KOPT-K1 (cell line): ENCODE results near the gene GIMD1.

Experiments
- H3K27ac ChIP-seq: fragments of 200-600 bp; sonication (generic); 2 replicates; pipeline ENCODE4 v1.5.1; 2016; ENCODE audit warnings: antibody characterized with exemption, mild to moderate bottlenecking, low read depth, low read length; ENCODE audit not compliant: poor library complexity, severe bottlenecking
- H3K36me3 ChIP-seq: fragments of 200-600 bp; sonication (generic); 2 replicates; pipeline ENCODE4 v1.5.1; 2017; ENCODE audit warnings: antibody characterized with exemption, mild to moderate bottlenecking, low read length, moderate library complexity; ENCODE audit not compliant: insufficient read depth
- H3K9me3 ChIP-seq: fragments of 200-600 bp; sonication (generic); 2 replicates; pipeline ENCODE4 v1.5.1; 2017; ENCODE audit warnings: antibody characterized with exemption, low read length, mild to moderate bottlenecking; ENCODE audit not compliant: insufficient read depth, poor library complexity, severe bottlenecking

Gene GIMD1

DNA sequence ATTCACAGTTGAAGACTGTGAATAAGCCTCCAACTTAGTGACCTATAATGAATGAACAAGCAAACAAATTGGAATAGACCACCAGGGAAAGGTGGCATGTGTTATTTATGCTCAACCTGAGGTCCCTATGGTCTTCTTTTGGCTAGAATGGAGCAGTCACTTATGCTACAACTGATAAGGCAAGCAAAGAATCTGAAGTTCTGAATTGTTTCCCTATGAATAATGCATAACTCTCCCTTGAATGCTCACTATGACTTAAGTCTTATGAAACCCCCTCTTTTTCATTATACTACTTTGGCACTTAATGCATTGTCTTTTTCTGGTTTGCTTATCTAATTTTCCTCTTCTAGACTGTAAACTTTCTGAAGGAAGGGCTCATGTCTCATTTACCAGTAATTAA, 2.6 kb downstream of the GIMD1 start:
- H3K9me3 ChIP-seq: no peaks in the 10 kb centered on the region
- no peak overlapping the region for H3K27ac ChIP-seq
- H3K36me3 ChIP-seq: no peaks in the 10 kb centered on the region

DNA sequence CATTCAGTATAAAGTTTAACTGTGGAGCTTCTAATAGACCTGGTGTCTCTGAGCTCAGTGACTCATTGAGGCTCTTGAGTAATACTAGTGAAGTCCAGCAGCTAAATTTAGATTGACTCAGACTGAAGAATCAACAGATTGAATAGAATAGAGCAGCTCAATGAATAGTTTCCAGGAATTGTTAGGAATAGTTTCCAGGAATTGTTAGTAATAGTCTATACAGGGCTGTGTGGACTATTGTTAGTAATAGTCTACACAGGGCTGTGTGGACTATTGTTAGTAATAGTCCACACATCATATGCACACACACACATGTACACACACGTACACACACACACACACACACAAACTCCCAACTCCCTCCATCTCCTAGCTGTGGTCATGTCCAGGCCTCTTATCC, 3.0 kb downstream of the GIMD1 start:
- no peaks in the 10 kb centered on the region for H3K36me3 ChIP-seq
- H3K27ac ChIP-seq: no peak overlapping the region
- H3K9me3 ChIP-seq: no peaks in the 10 kb centered on the region

DNA sequence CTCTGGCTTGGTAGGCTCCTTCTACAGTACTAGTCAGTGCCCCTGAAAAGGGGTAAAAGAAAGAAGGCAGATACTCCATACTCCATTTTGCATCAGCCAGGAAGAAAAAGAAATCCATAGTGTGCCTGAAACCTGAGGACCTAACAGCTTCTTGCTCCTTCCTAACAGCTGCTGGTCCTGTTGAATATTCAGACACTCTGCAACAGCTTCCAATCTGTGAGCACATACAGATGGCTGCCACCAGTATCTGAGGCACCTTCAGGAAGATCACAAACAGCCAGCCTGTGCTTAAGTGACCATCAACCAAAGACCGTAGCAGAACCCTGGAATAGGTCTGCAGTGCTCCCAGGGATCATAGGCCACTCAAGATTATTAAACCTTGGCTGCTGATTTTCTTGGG, 4.3 kb downstream of the GIMD1 start:
- H3K27ac ChIP-seq: no peak overlapping the region
- no peaks in the 10 kb centered on the region for H3K36me3 ChIP-seq
- no peaks in the 10 kb centered on the region for H3K9me3 ChIP-seq

DNA sequence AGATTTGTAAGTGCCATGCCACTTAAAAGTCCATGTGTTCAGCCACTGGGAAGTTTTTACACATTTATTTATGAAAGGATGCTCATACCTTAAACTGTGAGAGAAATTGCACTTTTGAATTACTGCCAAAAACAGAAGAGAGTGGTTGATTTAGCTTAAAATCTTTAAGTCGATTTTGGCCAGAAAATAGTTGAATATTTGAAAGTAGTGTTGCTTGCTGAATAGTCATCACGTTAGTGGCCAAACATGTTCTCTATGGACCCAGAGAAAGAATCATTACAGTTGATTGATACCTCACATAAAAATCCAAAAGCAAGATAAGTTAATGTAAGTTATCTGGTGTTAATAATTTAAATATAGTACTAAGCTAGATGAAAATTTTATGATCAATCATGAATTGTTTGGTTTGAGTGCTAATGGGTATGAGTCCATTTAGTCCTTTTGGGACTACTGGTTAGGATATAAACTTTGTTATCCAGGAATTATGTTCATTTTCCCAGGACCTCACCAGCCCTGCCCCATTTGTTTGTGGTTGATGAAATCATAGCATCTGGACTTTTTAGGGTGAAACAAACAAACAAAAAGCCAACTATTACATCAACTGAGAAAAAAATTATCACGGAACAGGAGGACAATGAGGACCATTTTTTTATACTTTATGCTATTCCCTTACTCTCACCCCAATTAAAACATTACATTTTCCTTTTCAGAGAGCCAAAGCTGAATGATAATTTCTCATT, 6.3 kb downstream of the GIMD1 start:
- H3K27ac ChIP-seq: no peak overlapping the region
- no peaks in the 10 kb centered on the region for H3K9me3 ChIP-seq
- no peaks in the 10 kb centered on the region for H3K36me3 ChIP-seq

DNA sequence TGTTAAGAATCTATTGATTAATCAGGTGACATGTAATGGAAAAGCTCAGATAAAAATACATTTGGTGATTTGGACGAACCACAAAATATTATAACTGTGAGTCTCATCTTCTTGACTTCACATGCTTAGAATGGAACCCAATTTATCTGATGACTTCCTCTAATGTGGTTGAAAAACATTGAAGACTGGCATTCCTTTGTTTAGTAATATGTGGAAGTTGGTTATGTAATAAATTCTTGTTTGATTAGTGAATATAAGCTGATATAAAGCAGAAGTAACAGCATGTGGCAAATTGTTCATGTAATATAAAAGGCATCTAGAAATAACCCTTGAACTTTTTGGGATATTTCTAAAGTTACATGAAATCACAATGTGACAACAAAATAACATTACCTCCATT, 9.7 kb downstream of the GIMD1 start:
- Histone ChIP-seq H3K9me3 (no peaks in the 10 kb centered on the region), H3K27ac (no peak overlapping the region), H3K36me3 (no peaks in the 10 kb centered on the region)

DNA sequence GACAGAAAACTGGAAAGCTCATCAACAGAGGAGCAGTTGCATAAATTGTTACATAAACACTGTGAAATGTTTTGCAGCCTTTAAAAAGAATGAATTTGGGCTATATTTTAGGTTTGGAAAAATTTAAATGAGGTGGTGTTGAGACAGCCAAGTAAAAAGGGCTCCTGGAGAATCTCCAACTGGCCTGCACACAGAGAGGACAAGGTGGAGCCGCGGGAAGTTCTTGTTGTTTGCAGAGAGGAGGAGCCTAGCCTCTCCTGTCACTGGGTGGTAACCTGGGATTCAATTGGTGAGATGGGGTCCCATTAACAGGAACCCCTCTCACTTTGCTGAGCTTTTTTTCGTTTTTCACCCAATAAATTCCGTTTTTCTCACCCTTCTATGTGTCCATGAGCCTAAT, 13.4 kb downstream of the GIMD1 start:
- no peak overlapping the region for H3K27ac ChIP-seq
- no peaks in the 10 kb centered on the region for H3K9me3 ChIP-seq
- peaks cover 23% of the 10 kb centered on the region for H3K36me3 ChIP-seq

DNA sequence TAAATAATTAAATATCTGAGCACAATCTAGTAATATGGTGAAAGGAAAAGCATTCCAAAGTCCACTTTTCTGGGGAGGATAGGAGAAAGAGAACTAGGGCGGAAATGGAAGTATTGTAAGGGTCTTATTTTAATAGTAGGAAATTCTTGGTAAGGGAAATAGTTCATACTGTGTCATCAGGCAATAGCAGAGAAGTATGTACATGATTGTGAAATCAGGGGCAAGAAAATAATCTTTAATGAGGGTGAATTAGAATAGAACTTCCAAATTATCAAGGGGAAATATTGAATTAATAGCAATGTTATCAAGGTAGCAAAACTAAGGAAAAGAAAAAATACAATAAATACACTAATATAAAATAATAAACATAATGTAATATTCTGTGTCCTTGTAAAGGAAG, 14.8 kb downstream of the GIMD1 start:
- Histone ChIP-seq H3K36me3 (peaks cover 37% of the 10 kb centered on the region), H3K9me3 (no peaks in the 10 kb centered on the region), H3K27ac (no peak overlapping the region)

DNA sequence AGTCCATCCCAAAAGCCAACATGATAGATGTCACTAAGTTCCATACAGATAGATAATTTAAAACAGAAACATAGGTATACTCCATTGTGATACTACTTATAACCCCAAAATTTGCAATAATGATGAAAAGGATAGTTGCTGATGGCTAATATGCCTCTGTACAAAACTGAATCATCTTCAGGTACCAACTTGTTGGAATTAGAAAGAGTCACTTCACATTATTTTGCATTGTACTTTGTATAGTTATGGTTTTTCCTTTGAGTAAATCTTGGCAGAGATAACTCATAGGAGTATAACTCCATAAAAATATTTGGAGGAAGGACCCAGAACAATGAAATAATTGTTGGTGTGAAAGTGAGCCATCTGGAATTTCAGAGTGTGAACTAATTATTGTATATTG, 17.6 kb downstream of the GIMD1 start:
- H3K9me3 ChIP-seq: no peaks in the 10 kb centered on the region
- H3K36me3 ChIP-seq: peaks cover 64% of the 10 kb centered on the region
- no peak overlapping the region for H3K27ac ChIP-seq

DNA sequence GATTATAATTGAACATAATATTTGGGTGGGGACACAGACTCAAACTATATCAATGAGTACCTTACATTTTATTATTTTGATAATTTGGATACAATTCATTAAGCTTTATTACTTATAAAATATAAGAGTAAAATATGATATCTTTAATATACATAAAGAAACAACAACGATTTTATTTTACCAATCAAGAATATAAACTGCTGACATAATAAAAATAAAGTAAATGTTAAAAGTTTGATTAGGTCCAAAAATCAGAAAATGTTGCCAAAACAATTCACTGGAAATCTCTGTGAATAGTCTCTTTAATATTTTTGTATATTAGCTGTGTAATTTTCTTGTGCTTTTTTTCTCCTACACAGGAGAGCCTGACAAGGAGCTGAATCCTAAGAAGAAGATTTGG, 21.4 kb downstream of the GIMD1 start:
- no peaks in the 10 kb centered on the region for H3K9me3 ChIP-seq
- no peak overlapping the region for H3K27ac ChIP-seq
- H3K36me3 ChIP-seq: peaks cover 86% of the 10 kb centered on the region

DNA sequence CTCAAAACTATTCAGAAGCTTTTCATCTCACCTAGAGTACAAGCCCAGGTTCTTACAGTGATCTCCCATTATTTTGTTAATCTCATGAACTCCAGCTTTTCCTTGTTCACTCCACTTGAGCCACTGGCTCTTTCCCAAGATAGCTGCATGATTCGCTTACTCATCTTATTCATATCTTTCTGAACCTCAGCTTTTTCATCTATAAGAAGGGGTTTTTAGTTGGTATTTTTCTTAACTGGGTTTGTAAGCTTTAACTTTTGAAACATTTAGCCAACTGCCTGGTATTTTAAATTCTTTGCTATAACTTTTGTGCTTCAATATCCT, 24.0 kb downstream of the GIMD1 start:
- H3K36me3 ChIP-seq: peaks cover 87% of the 10 kb centered on the region
- H3K9me3 ChIP-seq: peaks cover 20% of the 10 kb centered on the region
- H3K27ac ChIP-seq: no peak overlapping the region

DNA sequence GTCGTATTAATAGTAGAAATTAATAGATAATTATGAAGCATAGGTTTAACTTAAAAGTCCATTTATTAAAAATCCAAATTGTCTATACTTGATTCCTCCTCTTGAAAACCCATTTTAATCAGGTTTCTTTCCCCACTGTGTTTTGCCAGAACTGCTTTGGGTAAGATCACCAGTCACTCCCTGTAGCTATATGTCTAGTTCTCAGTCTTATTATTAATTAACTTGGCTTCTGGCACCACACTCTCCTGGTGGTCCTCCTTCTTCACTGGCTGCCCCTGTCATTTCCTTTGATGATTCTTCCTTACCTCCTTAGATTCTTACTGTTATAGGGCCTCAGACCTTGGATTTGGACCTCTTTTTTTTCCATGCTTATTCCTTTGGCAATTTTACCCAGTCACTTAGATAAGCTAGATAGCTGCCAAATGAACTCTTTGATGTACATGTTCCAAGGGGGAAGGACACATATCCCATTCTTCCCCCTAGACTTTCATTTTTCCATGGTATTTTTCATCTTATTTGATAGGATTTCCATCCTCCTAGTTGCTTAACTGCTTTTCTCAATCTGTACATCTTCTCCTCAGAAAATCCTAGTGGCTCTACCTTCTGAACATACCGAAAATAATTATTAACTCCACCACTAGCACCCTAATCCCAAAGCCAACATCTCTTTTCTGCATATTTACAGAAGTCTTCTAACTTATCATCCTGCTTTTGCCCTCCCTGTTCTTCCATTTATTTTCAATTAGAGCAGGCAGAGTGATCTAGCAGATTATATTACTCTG, 24.5 kb downstream of the GIMD1 start:
- peaks cover 88% of the 10 kb centered on the region for H3K36me3 ChIP-seq

DNA sequence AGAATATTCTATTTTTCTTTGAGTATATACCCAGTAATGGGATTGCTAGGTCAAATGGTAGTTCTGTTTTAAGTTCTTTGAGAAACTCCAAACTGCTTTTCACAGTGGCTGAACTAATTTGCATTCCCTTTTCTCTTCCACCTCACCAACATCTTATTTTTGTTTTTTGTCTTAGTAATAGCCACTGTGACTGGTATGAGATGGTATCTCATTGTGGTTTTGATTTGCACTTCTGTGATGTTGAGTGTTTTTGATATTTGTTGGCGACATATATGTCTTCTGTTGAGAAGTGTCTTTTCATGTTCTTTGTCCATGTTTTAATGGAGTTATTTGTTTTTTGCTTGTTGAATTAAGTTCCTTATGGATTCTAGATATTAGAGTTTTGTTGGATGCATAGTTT, 27.8 kb downstream of the GIMD1 start:
- peaks cover 42% of the 10 kb centered on the region for H3K9me3 ChIP-seq
- H3K27ac ChIP-seq: no peak overlapping the region
- H3K36me3 ChIP-seq: peaks cover 89% of the 10 kb centered on the region

More for the DNA sequence above, 24.5 kb downstream of the GIMD1 start:
- no peak overlapping the region for H3K27ac ChIP-seq
- H3K9me3 ChIP-seq: peaks cover 24% of the 10 kb centered on the region

DNA sequence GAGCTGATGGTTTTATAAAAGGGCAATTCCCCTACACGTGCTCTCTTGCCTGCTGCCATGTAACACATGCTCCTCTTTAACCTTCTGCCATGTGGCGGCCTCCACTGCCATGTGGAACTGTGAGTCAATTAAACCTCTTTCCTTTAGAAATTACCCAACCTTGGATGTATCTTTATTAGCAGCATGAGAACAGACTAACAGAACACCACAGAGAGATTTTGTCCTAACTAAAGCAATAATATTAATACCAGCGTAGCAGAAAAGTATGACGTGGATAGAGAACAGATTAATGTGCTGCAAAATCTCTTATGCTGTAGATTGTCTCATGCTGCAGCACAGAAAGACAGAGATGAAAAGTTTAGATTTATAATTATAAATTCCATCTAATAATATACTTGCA, 29.1 kb downstream of the GIMD1 start:
- H3K27ac ChIP-seq: no peak overlapping the region
- H3K9me3 ChIP-seq: peaks cover 42% of the 10 kb centered on the region
- H3K36me3 ChIP-seq: peaks cover 93% of the 10 kb centered on the region

DNA sequence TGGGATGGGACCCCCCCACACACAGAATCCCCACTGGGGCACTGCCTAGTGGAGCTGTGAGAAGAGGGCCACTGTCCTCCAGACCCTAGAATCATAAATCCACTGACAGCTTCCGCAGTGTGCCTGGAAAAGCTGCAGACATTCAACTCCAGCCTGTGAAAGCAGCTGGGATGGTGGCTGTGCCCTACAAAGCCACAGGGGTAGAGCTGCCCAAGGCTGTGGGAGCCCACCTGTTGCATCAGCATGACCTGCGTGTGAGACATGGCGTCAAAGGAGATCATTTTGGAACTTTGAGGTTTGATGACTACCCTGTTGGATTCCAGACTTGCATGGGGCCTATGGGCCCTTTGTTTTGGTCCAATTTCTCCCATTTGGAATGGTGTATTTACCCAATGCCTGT, 29.9 kb downstream of the GIMD1 start:
- Histone ChIP-seq H3K9me3 (peaks cover 42% of the 10 kb centered on the region), H3K27ac (no peak overlapping the region), H3K36me3 (peaks cover 95% of the 10 kb centered on the region)

DNA sequence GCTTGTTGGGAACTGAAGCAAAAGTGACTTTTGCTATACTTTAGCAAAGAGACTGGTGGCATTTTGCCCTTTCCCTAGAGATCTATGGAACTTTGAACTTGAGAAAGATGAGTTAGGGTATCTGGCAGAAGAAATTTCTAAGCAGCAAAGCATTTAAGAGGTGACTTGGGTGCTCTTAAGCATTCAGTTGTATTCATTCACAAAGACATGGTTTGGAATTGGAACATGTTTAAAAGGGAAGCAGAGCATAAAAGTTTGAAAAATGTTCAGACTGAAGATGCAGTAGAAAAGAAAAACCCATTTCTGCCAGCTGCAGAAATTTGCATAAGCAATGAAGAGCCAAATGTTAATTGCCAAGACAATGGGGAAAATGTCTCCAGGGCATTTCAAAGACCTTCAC, 30.7 kb downstream of the GIMD1 start:
- Histone ChIP-seq H3K27ac (no peak overlapping the region), H3K36me3 (peaks cover 98% of the 10 kb centered on the region), H3K9me3 (peaks cover 42% of the 10 kb centered on the region)

DNA sequence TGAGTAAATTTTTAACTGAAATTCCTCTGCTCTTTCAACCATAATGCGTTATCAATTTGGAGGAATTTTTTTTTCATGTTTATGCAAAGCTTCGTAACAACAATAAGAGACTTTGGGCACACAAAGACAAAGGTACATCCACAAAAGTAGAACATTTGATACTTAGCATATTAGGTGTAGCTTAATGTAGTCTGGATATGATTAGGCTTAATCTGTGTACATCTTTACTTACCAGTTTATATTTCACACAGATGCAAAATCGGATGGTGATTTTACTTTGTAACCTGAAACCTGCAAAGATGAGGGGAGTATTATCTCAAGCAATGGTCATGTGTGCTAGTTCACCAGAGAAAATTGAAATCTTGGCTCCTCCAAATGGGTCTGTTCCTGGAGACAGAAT, 32.0 kb downstream of the GIMD1 start:
- Histone ChIP-seq H3K36me3 (peaks cover 98% of the 10 kb centered on the region), H3K27ac (no peak overlapping the region), H3K9me3 (peaks cover 41% of the 10 kb centered on the region)
